SKM-1 treated with dmso at 0.1 percent for 144 hours (cell line): ENCODE results near the gene MYBPC1.
"Not testable (repeated sequence)": the region's sequence is repeated elsewhere in the genome, so short reads cannot be mapped to it uniquely, and the experiment has no call there.

Experiments used
- DNase-seq: peaks from one replicate; lab custom pipeline; 2025; ENCODE audit not compliant: unreplicated experiment; lab: John Stamatoyannopoulos, UW

MYBPC1 gene

DNA sequence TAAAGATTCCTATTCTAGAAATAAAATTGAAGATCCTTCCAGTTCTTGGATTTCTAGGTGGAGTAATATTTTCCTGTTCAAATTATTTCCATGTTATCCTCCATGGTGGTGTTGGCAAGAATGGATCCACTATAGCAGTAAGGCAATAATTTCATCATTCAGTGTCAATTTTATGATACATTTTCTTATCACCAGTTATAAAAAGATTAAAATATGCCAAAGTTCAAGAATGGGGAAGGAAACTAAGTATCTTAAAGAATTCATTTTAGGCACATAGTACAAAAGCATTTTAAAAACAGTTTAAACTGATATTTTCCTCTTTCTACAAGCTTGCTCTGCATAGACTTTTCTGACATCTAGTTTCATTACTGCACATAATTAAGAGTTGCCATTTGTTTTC is 125.3 kb downstream of the MYBPC1 start:
- no peak for DNase-seq

DNA sequence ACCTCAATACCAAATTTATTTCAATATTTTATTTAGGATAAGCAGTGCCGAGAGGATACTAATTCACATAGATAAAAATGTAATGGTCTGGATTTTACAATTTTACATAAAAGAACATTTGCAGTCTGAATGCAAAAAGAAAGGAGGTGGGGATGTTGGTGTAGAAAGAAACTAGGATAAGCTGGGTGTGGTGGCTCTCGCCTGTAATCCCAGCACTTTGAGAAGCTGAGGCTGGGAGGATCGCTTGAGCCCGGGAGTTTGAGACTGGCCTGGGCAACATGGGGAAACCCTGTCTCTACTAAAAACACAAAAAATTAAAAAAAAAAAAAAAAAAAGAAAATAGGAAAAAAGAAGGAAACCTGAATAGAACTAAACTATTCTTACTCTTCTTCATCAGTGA is 127.6 kb downstream of the MYBPC1 start:
- no peak for DNase-seq

DNA sequence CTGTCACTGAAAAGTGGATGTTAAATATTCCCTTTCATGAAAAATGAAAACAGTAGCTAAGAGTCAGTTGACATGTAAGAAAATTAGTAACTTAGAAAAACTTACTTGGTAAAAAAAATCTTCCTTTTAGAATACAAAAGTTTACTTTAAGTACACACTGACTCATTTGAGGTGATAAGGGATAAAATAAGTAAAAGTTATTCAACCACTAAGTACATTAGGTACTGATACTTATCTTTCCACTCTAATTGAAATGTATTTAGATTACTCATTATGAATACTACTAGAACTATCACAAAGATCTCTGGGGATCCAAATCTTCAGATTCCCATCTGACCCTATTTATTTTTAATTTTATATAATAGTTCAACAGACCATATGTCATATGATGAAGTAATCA is 132.3 kb downstream of the MYBPC1 start:
- no peak for DNase-seq

- DNase-seq, result no peak
Observed at GRCh38 chr12:101729842-101730241, 135.1 kb downstream of the MYBPC1 start.

DNA sequence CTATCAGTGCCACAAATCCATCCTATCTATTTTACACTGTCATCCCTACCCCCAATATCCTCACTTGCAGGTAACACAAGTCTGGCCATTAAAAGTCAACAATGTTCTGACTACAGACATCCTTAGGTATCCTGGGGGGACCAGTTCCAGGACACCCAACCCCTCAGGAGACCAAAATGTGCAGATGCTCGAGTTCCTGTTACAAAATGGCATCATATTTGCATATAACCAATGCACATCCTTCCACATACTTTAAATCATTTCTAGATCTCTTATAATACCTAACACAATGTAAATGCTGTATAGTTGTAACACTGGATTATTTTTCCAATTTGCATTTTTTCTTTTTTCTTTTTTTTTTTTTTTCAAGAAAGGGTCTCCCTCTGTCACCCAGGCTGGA is 137.5 kb downstream of the MYBPC1 start:
- DNase-seq, result no peak

DNA sequence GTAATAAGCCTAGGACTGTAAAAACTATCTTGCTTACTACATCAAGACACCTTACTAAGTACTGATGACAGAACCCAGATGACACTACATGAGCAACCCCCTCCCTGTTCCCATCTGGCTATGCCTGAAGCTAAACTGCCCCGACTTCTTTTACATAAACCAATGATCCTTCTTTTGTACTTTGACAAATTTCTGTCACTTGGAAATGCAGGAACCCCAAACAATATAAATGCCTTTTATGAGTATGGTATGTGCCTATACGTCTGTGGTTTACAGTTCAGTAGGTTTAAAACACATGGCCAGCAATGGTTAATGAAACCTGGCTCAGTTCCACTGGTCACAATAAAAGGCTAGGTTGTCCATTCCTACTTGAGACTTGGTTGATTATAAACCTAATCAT is 138.4 kb downstream of the MYBPC1 start:
- no peak for DNase-seq

- DNase-seq, result not testable (repeated sequence)
Observed at GRCh38 chr12:101734482-101734881, 139.7 kb downstream of the MYBPC1 start.
